Endothelial cell of umbilical vein (primary cell): ENCODE results near the gene ATP6V1B1. TPM values are rescaled to one million over a fixed set of nuclear protein-coding genes. Genes with fewer than 3 reads are reported as not detected.

Source experiments
- BruUV-seq: library from RNA; stranded (reverse); fragments of 400-500 nt; replicated peaks from 2 replicates; lab custom pipeline; 2021; lab: Mats Ljungman, UMichigan
- CTCF ChIA-PET: fragments of 300-600, 350-600 bp; sonication (Branson Sonifier 250); formaldehyde crosslinking; loops from one replicate; lab custom pipeline; 2021; ENCODE audit warnings: antibody characterized with exemption, inconsistent platforms; lab: Charles Lee
- POLR2A ChIA-PET: fragments of 300-600, 350-600 bp; sonication (Branson Sonifier 250); formaldehyde crosslinking; loops from one replicate; lab custom pipeline; 2021; ENCODE audit warnings: antibody characterized with exemption, inconsistent platforms; lab: Charles Lee
- DNase-seq: peaks from one replicate; pipeline ENCODE4 v3.0.0-alpha.2; 2011; ENCODE audit warnings: low read depth, low spot score
- FAIRE-seq: peaks from 2 replicates; lab custom pipeline; 2011; peaks lifted over from hg19 to GRCh38; lab: Jason Lieb, UNC
- H2AFZ ChIP-seq: 2 replicates; pipeline ENCODE4 v1.6.0; 2012; ENCODE audit warnings: low read depth, low read length, control low read depth, inconsistent platforms
- H3K27ac ChIP-seq: 2 replicates; pipeline ENCODE4 v1.5.1; 2011; ENCODE audit warnings: low read depth, mild to moderate bottlenecking, control low read depth, low read length, moderate library complexity; ENCODE audit not compliant: insufficient read depth
- H3K27me3 ChIP-seq, 2 experiments: 2 replicates each; pipeline versions ENCODE4 v1.6.0 to v1.6.1; 2011; ENCODE audit warnings: low read length in 2 of 2, mixed read lengths in 1 of 2; ENCODE audit not compliant: control insufficient read depth in 2 of 2, insufficient read depth in 2 of 2
- H3K36me3 ChIP-seq, 2 experiments: 2 replicates in 1 of 2; 3 replicates in 1 of 2; pipeline ENCODE4 v1.5.1; 2011; ENCODE audit warnings: low read length in 2 of 2, mild to moderate bottlenecking in 1 of 2, moderate library complexity in 1 of 2; ENCODE audit not compliant: control insufficient read depth in 2 of 2, insufficient read depth in 2 of 2; ENCODE audit errors: extremely low read depth in 1 of 2
- H3K4me1 ChIP-seq: 3 replicates; pipeline ENCODE4 v1.5.1; 2011; ENCODE audit warnings: mild to moderate bottlenecking, low read length; ENCODE audit not compliant: control insufficient read depth, insufficient read depth; ENCODE audit errors: extremely low read depth
- H3K4me2 ChIP-seq: 2 replicates; pipeline ENCODE4 v1.6.1; 2011; ENCODE audit warnings: low read length, control low read depth, mixed read lengths; ENCODE audit not compliant: insufficient read depth
- H3K4me3 ChIP-seq, 3 experiments: fragments of 200-600 bp in 1 of 3; sonication (generic), shearing (Covaris generic) in 1 of 3; replicated peaks in 1 of 3; 2 replicates each; pipeline ENCODE4 v1.5.1; 2011 to 2016; ENCODE audit warnings: control low read depth in 3 of 3, low read length in 3 of 3, mild to moderate bottlenecking in 2 of 3, inconsistent platforms in 1 of 3, low read depth in 1 of 3, moderate library complexity in 1 of 3; ENCODE audit not compliant: insufficient read depth in 1 of 3
- H3K79me2 ChIP-seq: 2 replicates; pipeline ENCODE4 v1.6.0; 2012; ENCODE audit warnings: low read length, inconsistent platforms; ENCODE audit not compliant: control insufficient read depth, insufficient read depth
- H3K9ac ChIP-seq: replicated peaks from 2 replicates; pipeline ENCODE3; 2011; ENCODE audit warnings: low read length, control low read depth; ENCODE audit not compliant: insufficient read depth; ENCODE audit errors: extremely low read depth
- H3K9me1 ChIP-seq: replicated peaks from 3 replicates; pipeline ENCODE4 v1.6.0; 2011; ENCODE audit warnings: mild to moderate bottlenecking, low read length; ENCODE audit not compliant: control insufficient read depth, insufficient read depth; ENCODE audit errors: extremely low read depth
- H3K9me3 ChIP-seq: replicated peaks from 2 replicates; pipeline ENCODE4 v1.5.1; 2012; ENCODE audit warnings: low read length, inconsistent platforms; ENCODE audit not compliant: control insufficient read depth, insufficient read depth
- H4K20me1 ChIP-seq: replicated peaks from 2 replicates; pipeline ENCODE3; 2011; ENCODE audit warnings: mild to moderate bottlenecking, low read length; ENCODE audit not compliant: control insufficient read depth, insufficient read depth; ENCODE audit errors: extremely low read depth
- CTCF ChIP-seq, 2 donors: IDR thresholded peaks; 1 replicate in 1 of 2; 2 replicates in 1 of 2; pipeline ENCODE4 v1.5.1; 2011; ENCODE audit warnings: low read length in 2 of 2, mild to moderate bottlenecking in 2 of 2, moderate library complexity in 2 of 2, control low read depth in 1 of 2, inconsistent platforms in 1 of 2, low read depth in 1 of 2; ENCODE audit not compliant: insufficient read depth in 1 of 2; ENCODE audit errors: extremely low read depth in 1 of 2
- EZH2 ChIP-seq: IDR thresholded peaks from 2 replicates; pipeline ENCODE4 v1.6.1; 2012; ENCODE audit warnings: borderline replicate concordance, low read depth, mild to moderate bottlenecking, moderate library complexity, low read length, inconsistent platforms; ENCODE audit not compliant: severe bottlenecking
- FOS ChIP-seq: IDR thresholded peaks from 2 replicates; pipeline ENCODE4 v1.6.1; 2011; ENCODE audit warnings: mild to moderate bottlenecking, low read length, moderate library complexity, borderline replicate concordance; ENCODE audit not compliant: insufficient read depth
- GATA2 ChIP-seq: IDR thresholded peaks from 2 replicates; pipeline ENCODE4 v1.7.0; 2011; ENCODE audit warnings: low read depth, mild to moderate bottlenecking, moderate library complexity, mixed read lengths, low read length; ENCODE audit not compliant: insufficient read length, insufficient read depth
- JUN ChIP-seq: IDR thresholded peaks from 2 replicates; pipeline ENCODE4 v1.6.1; 2011; ENCODE audit warnings: borderline replicate concordance, low read depth; ENCODE audit not compliant: insufficient read length, insufficient read depth
- MYC ChIP-seq: IDR thresholded peaks from one replicate; pipeline ENCODE4 v1.6.1; 2011; ENCODE audit warnings: mild to moderate bottlenecking, low read depth, low read length
- POLR2A ChIP-seq: IDR thresholded peaks from 2 replicates; pipeline ENCODE4 v1.6.1; 2012; ENCODE audit warnings: low read depth, mild to moderate bottlenecking, control low read depth, low read length
- POLR2AphosphoS5 ChIP-seq: IDR thresholded peaks from 2 replicates; pipeline ENCODE4 v1.6.1; 2012; ENCODE audit warnings: low read depth, mild to moderate bottlenecking, control low read depth, low read length, moderate library complexity; ENCODE audit not compliant: insufficient read depth
- dilution Hi-C: fragments of 300-500 bp; cut with MboI; formaldehyde crosslinking; loops from one replicate; pipeline ENCODE4 v1.15.0; 2019; ENCODE audit warnings: low sequenced_read_pairs; ENCODE audit not compliant: extremely low pct_ligation_motif_present
- intact Hi-C: fragments of 100-400 bp; cut with micrococcal nuclease; formaldehyde crosslinking; loops from one replicate; pipeline ENCODE4 v1.10.0; 2022
- polyA plus RNA-seq, 4 experiments: library from polyadenylated mRNA; depleted of rRNA in 3 of 4; stranded (reverse) in 3 of 4; unstranded in 1 of 4; fragments of >200 nt; gene quantifications; 2 replicates each; pipeline versions ENCODE4 v1.2.1 to v1.2.3, GENCODE V29; 2011 to 2012; ENCODE audit warnings: missing spikeins in 1 of 4
- total RNA-seq: library from RNA; stranded (reverse); gene quantifications from 2 replicates; pipeline ENCODE4 v1.2.3, GENCODE V29; 2021
- TF ChIP-seq, protein P1 (sequence below): IDR thresholded peaks from 2 replicates; pipeline ENCODE4 v1.6.1; 2011; ENCODE audit not compliant: insufficient read depth, insufficient read length

Gene ATP6V1B1
- total and polyA plus RNA-seq, 2 donors (not counting 3 experiments of a cell fraction or from before 2014, with no cell fraction given), result 0.77 TPM; not detected in 1

- Histone ChIP-seq H3K9me1 (no peaks in the 10 kb centered on the region), H3K27me3 (peaks cover 26 to 49% of the 10 kb centered on the region in 2 experiments), H2AFZ (no peak overlapping the region), H3K27ac (no peak overlapping the region), H3K79me2 (no peaks in the 10 kb centered on the region), H3K4me3 (no peak overlapping the region), H3K4me1 (peaks cover 2% of the 10 kb centered on the region), H3K36me3 (no peaks in the 10 kb centered on the region), H3K9ac (no peak overlapping the region), H4K20me1 (no peaks in the 10 kb centered on the region), H3K9me3 (no peaks in the 10 kb centered on the region), H3K4me2 (no peak overlapping the region)
- ChIA-PET POLR2A (no interaction called here), CTCF (interaction anchor here (0.6 to 10.3 kb wide), 13 partner anchors 7 to 310 kb away, joined by 3 to 84 read pairs (median 12); partner anchors contain the start of gene ANKRD53)
- no TSS peak for BruUV-seq
- FAIRE-seq (no peak), DNase-seq (no peak)
- TF ChIP-seq GATA2 (no peak), MYC (no peak), POLR2AphosphoS5 (no peak), POLR2A (no peak), JUN (no peak)
- dilution Hi-C loops (no loop called here), intact Hi-C loops (no loop called here)
Measured at GRCh38 chr2:70966681-70967080, 31.0 kb downstream of the ATP6V1B1 start.

DNA sequence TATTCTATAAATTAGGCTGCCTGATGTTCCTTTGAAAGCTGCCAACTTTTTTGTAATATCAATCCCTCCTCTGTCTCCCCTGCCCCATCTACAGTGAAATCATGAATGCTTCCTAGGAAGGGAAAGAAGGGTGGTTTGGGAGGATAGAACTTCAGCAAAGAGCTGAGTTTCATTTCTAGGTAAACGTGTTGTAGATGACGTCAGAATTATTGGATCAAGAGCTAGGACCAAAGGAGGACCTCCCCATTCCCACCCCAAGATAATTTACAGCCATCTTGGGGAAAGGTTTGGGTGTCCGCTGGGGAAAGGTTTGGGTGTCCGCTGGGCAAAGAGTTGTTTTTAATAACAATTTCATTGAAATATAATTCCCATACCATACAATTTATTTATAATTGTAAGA, 31.5 kb downstream of the ATP6V1B1 start:
- no peaks in the 10 kb centered on the region for H3K9me3 ChIP-seq
- DNase-seq, result no peak
- H3K4me2 ChIP-seq, result no peak overlapping the region
- no peaks in the 10 kb centered on the region for H3K9me1 ChIP-seq
- no peaks in the 10 kb centered on the region for H3K79me2 ChIP-seq
- ChIA-PET POLR2A (no interaction called here), CTCF (interaction anchor here (3.8 to 10.3 kb wide), 4 partner anchors 10 to 35 kb away, joined by 49 to 84 read pairs (median 58); partner anchors contain the start of gene ANKRD53)
- H3K27ac ChIP-seq, result no peak overlapping the region
- no peaks in the 10 kb centered on the region for H3K36me3 ChIP-seq
- no peak overlapping the region for H3K9ac ChIP-seq
- no peak overlapping the region for H2AFZ ChIP-seq
- no TSS peak for BruUV-seq
- H3K27me3 ChIP-seq, result peaks cover 27 to 50% of the 10 kb centered on the region in 2 experiments
- dilution Hi-C loops, result no loop called here
- no peak overlapping the region for H3K4me3 ChIP-seq
- peaks cover 2% of the 10 kb centered on the region for H3K4me1 ChIP-seq
- TF ChIP-seq CTCF (IDR thresholded peaks at IDR 0.05; ENCODE audit: extremely low read depth in 1 of 2, insufficient read depth in 1 of 2, low read depth in 1 of 2, low read length in 2 of 2), result no peak
- no peak for TF ChIP-seq POLR2AphosphoS5
- TF ChIP-seq MYC, result no peak
- TF ChIP-seq, protein P1, sequence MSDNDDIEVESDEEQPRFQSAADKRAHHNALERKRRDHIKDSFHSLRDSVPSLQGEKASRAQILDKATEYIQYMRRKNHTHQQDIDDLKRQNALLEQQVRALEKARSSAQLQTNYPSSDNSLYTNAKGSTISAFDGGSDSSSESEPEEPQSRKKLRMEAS, result no peak
- TF ChIP-seq EZH2, result no peak
- TF ChIP-seq FOS, result no peak
- TF ChIP-seq POLR2A, result no peak
- TF ChIP-seq GATA2, result no peak
- TF ChIP-seq JUN, result no peak
- H4K20me1 ChIP-seq, result no peaks in the 10 kb centered on the region
- FAIRE-seq, result no peak
- intact Hi-C loops, result no loop called here
